ENCODE data around the gene HILPDA.

- no peak for TF ChIP-seq CTCF (IDR thresholded peaks at IDR 0.05; ENCODE audit: insufficient read depth, low read length)
- TF ChIP-seq POLR2AphosphoS5 (IDR thresholded peaks at IDR 0.05; ENCODE audit: low read depth) = no peak
- TF ChIP-seq REST (IDR thresholded peaks at IDR 0.05; ENCODE audit: insufficient replicate concordance, low read depth) = no peak
- TF ChIP-seq SPI1 (IDR thresholded peaks at IDR 0.05; ENCODE audit: borderline replicate concordance, low read depth) = peak; percentile 63; the same call in 1 of the 2 replicates
- TF ChIP-seq GABPA (IDR thresholded peaks at IDR 0.05; ENCODE audit: low read depth) = no peak
These were observed 18.0 kb upstream of the HILPDA start for GRCh38 chr7:128437426-128438332.
